ENCODE data around the gene ADTRP.

The ADTRP gene

DNA sequence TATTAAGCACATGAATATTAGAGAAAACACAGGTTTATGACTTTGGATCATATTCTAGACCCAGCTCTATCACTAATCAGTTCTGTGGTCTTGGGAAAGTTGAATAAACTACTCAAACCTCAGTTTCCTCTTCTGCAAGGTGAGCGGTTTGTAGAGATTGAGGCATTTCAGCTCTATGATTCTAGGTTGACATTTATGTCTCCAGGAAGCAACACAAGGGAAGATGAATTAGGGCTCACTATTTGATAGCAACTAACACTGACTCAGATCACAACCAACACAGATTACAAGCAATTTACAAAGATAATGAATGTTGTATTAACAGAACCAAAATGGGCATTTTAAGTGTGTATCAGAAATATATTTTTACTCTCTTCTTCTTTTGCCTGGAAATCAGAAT is 21.9 kb downstream of the ADTRP start:
- DNase-seq (ENCODE audit: low read depth), result no peak
- no peak for TF ChIP-seq CTCF (conservative IDR thresholded peaks at IDR 0.05; ENCODE audit: low read length)
- no peak overlapping the region for H3K4me3 ChIP-seq (ENCODE audit: low read length)

DNA sequence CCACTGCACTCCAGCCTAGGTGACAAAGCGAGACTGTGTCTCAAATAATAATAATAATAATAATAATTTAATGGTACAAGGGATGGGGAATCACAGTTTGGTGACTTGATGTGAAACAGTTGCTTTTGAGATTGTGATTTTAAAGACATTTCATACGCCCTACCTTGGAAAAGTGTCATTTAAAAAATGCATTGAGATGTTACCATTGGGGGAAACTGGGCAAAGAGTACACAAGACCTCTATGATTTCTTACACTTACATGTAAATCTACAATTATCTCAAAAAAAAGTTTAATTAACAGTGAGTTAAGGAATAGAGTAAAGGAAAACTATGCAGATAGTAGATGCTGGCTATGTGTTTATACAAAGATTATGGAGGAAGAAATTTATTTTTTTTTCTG is 22.3 kb downstream of the ADTRP start:
- no peak for DNase-seq (ENCODE audit: low read depth)
- no peak for TF ChIP-seq CTCF (conservative IDR thresholded peaks at IDR 0.05; ENCODE audit: low read length)
- H3K4me3 ChIP-seq (ENCODE audit: low read length), result no peak overlapping the region

DNA sequence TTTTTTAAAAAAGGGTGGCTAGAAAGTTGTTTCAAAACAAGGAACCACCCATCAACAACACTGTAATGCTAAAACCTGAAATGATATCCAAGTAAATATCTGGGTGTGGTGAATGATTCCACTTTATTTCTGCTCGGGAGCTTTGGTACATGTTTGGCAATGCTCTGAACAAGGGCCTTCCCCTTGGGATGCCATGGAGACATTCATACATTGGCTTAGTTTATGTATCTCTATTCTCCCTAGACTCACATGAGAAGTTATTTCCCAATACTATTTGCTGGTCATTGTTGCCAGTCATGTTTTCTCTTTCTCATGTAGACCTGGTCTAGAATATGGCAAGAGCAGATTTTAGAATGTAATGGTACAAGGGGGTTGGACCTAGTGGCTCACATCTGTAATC is 22.9 kb downstream of the ADTRP start:
- no peak for DNase-seq (ENCODE audit: low read depth)
- H3K4me3 ChIP-seq (ENCODE audit: low read length), result no peak overlapping the region
- TF ChIP-seq CTCF (conservative IDR thresholded peaks at IDR 0.05; ENCODE audit: low read length), result no peak

DNA sequence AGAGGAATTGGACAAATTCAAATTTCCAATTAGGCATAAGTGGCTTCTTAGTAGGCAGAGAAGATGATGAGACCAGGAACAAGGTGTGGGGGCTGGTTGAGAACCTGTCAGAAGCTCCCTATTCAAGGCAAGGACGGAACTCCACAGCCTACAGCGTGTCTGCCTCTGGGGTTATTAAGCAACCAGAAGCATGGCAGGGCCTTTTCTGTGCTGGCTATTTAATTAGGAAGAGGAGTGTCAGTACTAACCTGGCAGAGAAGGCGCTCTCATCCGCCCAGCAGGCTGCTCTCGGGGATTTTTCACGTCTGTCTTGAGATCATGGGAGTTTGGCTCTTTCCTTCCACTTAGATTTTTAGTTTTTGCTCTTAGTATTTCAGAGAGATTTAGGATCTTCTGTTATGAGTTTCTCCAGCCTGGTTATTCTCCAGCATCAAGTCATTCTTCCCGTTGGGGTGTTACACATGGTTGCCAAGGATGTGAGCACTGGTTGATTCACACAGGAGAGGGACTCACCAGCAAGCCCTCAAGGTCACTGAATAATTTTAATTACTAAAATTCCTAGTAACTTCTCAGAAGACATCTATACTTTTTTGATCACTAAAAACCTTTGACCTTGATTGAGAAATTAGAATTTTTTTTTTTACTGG is 23.9 kb downstream of the ADTRP start:
- DNase-seq (ENCODE audit: low read depth), result peak; percentile 75
- H3K4me3 ChIP-seq (ENCODE audit: low read length), result no peak overlapping the region
- TF ChIP-seq CTCF (conservative IDR thresholded peaks at IDR 0.05; ENCODE audit: low read length), result no peak

DNA sequence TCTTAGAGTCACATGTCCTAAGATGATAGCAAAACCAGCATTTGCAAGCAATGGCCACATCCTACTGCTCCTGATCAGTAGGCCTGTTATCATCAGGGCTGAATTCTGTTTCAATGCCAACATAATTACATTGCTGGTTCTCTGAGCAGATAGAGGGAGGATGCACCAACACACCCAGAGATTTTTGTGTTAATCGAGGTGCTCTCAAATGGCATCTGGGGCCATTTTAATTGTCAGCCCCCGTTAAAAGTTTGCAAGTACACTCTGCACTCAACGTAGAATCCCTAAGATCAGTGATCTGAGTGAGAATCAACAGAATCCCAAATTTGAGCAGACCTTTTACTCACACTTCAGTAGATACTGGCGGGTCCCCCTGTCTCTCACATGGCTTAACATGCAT is 24.8 kb downstream of the ADTRP start:
- no peak overlapping the region for H3K4me3 ChIP-seq (ENCODE audit: low read length)

GRCh38 chr6:11752360-11752759 is 26.2 kb downstream of the ADTRP start:
- DNase-seq (ENCODE audit: low read depth), result no peak
- TF ChIP-seq CTCF (conservative IDR thresholded peaks at IDR 0.05; ENCODE audit: low read length), result no peak

More for the DNA sequence above, 24.8 kb downstream of the ADTRP start:
- TF ChIP-seq CTCF (conservative IDR thresholded peaks at IDR 0.05; ENCODE audit: low read length), result no peak
- no peak for DNase-seq (ENCODE audit: low read depth)

DNA sequence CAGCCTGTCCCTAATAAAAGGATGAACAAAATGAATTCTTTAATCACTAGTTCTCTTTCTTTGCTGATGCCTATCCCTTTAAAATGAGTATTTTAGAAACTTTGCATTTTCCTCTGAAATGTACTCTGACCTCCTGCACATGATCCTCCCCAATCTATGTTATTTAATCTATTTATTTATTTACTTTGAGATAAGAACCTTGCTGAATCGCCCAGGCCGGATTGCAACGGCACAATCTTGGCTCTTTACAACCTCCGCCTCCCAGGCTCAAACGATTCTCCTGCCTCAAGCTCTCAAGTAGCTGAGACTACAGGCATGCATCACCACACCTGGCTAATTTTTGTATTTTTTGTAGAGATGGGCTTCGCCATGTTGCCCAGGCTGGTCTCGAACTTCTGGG is 27.9 kb downstream of the ADTRP start:
- no peak overlapping the region for H3K4me3 ChIP-seq (ENCODE audit: low read length)
- DNase-seq (ENCODE audit: low read depth), result no peak
- no peak for TF ChIP-seq CTCF (conservative IDR thresholded peaks at IDR 0.05; ENCODE audit: low read length)

More at GRCh38 chr6:11752360-11752759, 26.2 kb downstream of the ADTRP start:
- no peak overlapping the region for H3K4me3 ChIP-seq (ENCODE audit: low read length)
